ENCODE results near the gene SS18.

DNA sequence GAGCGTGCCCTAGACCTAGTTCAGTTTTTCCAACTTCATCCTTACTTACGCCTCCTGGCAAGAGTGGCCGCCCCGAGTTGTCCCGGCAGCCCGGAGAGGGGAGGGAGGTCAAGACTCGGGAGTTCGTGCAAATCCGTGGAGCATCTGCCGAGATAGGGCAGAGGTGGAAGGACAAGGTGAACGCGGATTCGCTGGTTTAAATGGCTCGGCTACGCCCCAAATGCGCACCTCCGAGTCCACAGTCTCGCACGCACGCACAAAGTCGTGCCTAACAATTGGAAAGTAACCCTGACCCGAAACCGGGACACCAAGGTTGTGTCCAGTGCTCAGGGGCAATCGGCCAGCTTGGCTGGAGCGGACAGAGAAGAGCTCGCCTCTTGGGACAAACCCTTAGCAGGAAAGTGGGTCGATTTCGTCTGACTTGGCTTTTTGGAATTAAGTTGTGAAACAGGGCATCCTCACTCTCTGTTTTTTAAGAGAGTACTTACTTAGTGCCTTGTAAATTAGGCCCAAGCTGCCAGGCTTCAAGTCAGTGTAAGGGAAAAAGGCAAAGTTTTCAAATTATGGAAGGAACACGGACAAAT, 726 bp upstream of the SS18 start:
- TF ChIP-seq, protein P1, sequence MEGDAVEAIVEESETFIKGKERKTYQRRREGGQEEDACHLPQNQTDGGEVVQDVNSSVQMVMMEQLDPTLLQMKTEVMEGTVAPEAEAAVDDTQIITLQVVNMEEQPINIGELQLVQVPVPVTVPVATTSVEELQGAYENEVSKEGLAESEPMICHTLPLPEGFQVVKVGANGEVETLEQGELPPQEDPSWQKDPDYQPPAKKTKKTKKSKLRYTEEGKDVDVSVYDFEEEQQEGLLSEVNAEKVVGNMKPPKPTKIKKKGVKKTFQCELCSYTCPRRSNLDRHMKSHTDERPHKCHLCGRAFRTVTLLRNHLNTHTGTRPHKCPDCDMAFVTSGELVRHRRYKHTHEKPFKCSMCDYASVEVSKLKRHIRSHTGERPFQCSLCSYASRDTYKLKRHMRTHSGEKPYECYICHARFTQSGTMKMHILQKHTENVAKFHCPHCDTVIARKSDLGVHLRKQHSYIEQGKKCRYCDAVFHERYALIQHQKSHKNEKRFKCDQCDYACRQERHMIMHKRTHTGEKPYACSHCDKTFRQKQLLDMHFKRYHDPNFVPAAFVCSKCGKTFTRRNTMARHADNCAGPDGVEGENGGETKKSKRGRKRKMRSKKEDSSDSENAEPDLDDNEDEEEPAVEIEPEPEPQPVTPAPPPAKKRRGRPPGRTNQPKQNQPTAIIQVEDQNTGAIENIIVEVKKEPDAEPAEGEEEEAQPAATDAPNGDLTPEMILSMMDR (IDR thresholded peaks at IDR 0.05), result no peak
- TF ChIP-seq EZH2 (IDR thresholded peaks at IDR 0.05; ENCODE audit: borderline replicate concordance, insufficient read depth, low read depth, low read length, poor library complexity, severe bottlenecking), result no peak

Data from B cell (primary cell).